Stimulated activated CD4-positive, alpha-beta T cell treated with anti-CD3 and anti-CD28 coated beads, Interleukin-1b, Interleukin-23, amount 100 ng/mL, for 4 hours (primary cell): ENCODE data around the gene PARD6B.
"Not testable (repeated sequence)": the region's sequence is repeated elsewhere in the genome, so short reads cannot be mapped to it uniquely, and the experiment has no call there.

Source experiments
- DNase-seq, 2 donors: peaks; one replicate each; pipeline ENCODE4 v3.0.0-alpha.2; 2020; ENCODE audit warnings: low read depth in 2 of 2

Gene PARD6B

GRCh38 chr20:50746138-50746940, 15.0 kb downstream of the PARD6B start:
- no peak for DNase-seq

GRCh38 chr20:50747275-50747674, 15.9 kb downstream of the PARD6B start:
- no peak for DNase-seq

GRCh38 chr20:50750145-50750671, 18.8 kb downstream of the PARD6B start:
- no peak for DNase-seq

GRCh38 chr20:50753152-50753551, 21.8 kb downstream of the PARD6B start:
- no peak for DNase-seq

- no peak for DNase-seq
Measured at GRCh38 chr20:50754420-50754819, 23.0 kb downstream of the PARD6B start.

- no peak for DNase-seq
Measured at GRCh38 chr20:50756447-50756846, 25.1 kb downstream of the PARD6B start.

- no peak for DNase-seq
Measured at GRCh38 chr20:50758469-50758868, 27.1 kb downstream of the PARD6B start.

GRCh38 chr20:50758992-50759391, 27.6 kb downstream of the PARD6B start:
- DNase-seq, result no peak

- no peak for DNase-seq
Measured at GRCh38 chr20:50759678-50760077, 28.3 kb downstream of the PARD6B start.

GRCh38 chr20:50762045-50762422, 30.7 kb downstream of the PARD6B start:
- DNase-seq, result no peak

- no peak for DNase-seq
Measured at GRCh38 chr20:50762435-50763220, 31.2 kb downstream of the PARD6B start.

- DNase-seq, result not testable (repeated sequence)
Measured at GRCh38 chr20:50763550-50764458, 32.4 kb downstream of the PARD6B start.

- not testable (repeated sequence) for DNase-seq
Measured at GRCh38 chr20:50765251-50765650, 33.9 kb downstream of the PARD6B start.

- DNase-seq, result no peak
Measured at GRCh38 chr20:50765674-50766073, 34.3 kb downstream of the PARD6B start.

- not testable (repeated sequence) for DNase-seq
Measured at GRCh38 chr20:50766955-50767809, 35.8 kb downstream of the PARD6B start.

- not testable (repeated sequence) for DNase-seq
Measured at GRCh38 chr20:50768991-50769390, 37.6 kb downstream of the PARD6B start.

GRCh38 chr20:50769551-50770085, 38.2 kb downstream of the PARD6B start:
- not testable (repeated sequence) for DNase-seq

- not testable (repeated sequence) for DNase-seq
Measured at GRCh38 chr20:50771419-50772080, 40.2 kb downstream of the PARD6B start.

GRCh38 chr20:50772420-50773185, 41.2 kb downstream of the PARD6B start:
- no peak for DNase-seq
